Caco-2 (cell line): ENCODE measurements around the gene LDB1. TPM values are rescaled to one million over a fixed set of nuclear protein-coding genes. Genes with fewer than 3 reads are reported as not detected.
A peak's percentile ranks its signal among the peaks of the same experiment; 100 is the strongest.

Experiments used
- BruUV-seq: library from RNA; stranded (reverse); fragments of 400-500 nt; replicated peaks from 2 replicates; lab custom pipeline; 2021; lab: Mats Ljungman, UMichigan
- CTCF ChIA-PET: fragments of 300-600 bp; sonication (Branson Sonifier 250); formaldehyde crosslinking; loops from one replicate; lab custom pipeline; 2022; ENCODE audit warnings: antibody characterized with exemption; lab: Charles Lee
- POLR2A ChIA-PET: fragments of 300-600 bp; sonication (Branson Sonifier 250); formaldehyde crosslinking; loops from one replicate; lab custom pipeline; 2022; ENCODE audit warnings: antibody characterized with exemption; lab: Charles Lee
- DNase-seq, 2 experiments: peaks; one replicate each; pipeline versions ENCODE4 v3.0.0 to v3.0.0-alpha.2; 2020 to 2022
- H3K27me3 ChIP-seq: replicated peaks from 2 replicates; pipeline ENCODE4 v1.6.0; 2011; ENCODE audit warnings: low read length; ENCODE audit not compliant: control insufficient read depth, insufficient read depth
- H3K36me3 ChIP-seq: 2 replicates; pipeline ENCODE4 v1.5.1; 2011; ENCODE audit warnings: low read length; ENCODE audit not compliant: control insufficient read depth, insufficient read depth
- H3K4me1 ChIP-seq: fragments of 250-450 bp; sonication (Bioruptor Pico); 2 replicates; pipeline ENCODE4 v1.5.1; 2020; ENCODE audit warnings: mild to moderate bottlenecking
- H3K4me3 ChIP-seq: 2 replicates; pipeline ENCODE4 v1.5.1; 2011; ENCODE audit warnings: low read depth, mild to moderate bottlenecking, control low read depth, low read length
- H3K9me3 ChIP-seq: fragments of 250-450 bp; sonication (Bioruptor Pico); 2 replicates; pipeline ENCODE4 v1.5.1; 2020; ENCODE audit warnings: mild to moderate bottlenecking, moderate library complexity
- H3K27ac Mint-ChIP-seq: one replicate; pipeline ENCODE4 v1.8.0; 2022; ENCODE audit warnings: mixed read lengths; ENCODE audit not compliant: unreplicated experiment
- H3K27me3 Mint-ChIP-seq: one replicate; pipeline ENCODE4 v1.8.0; 2022; ENCODE audit warnings: mixed read lengths; ENCODE audit not compliant: insufficient read depth, unreplicated experiment
- H3K36me3 Mint-ChIP-seq: one replicate; pipeline ENCODE4 v1.8.0; 2022; ENCODE audit warnings: mild to moderate bottlenecking, mixed read lengths; ENCODE audit not compliant: insufficient read depth, unreplicated experiment
- H3K4me1 Mint-ChIP-seq: one replicate; pipeline ENCODE4 v1.8.0; 2022; ENCODE audit warnings: low read depth, mixed read lengths; ENCODE audit not compliant: unreplicated experiment
- H3K4me3 Mint-ChIP-seq: one replicate; pipeline ENCODE4 v1.8.0; 2022; ENCODE audit warnings: mild to moderate bottlenecking, moderate library complexity, mixed read lengths; ENCODE audit not compliant: unreplicated experiment
- H3K9me3 Mint-ChIP-seq: one replicate; pipeline ENCODE4 v1.8.0; 2022; ENCODE audit warnings: mixed read lengths; ENCODE audit not compliant: unreplicated experiment
- CTCF ChIP-seq, 2 experiments: fragments of 200-600 bp in 1 of 2; IDR thresholded peaks; 1 replicate in 1 of 2; 2 replicates in 1 of 2; pipeline versions ENCODE4 v1.5.1 to v1.8.0; 2011 to 2022; ENCODE audit warnings: antibody characterized with exemption in 1 of 2, control low read depth in 1 of 2, inconsistent platforms in 1 of 2, low read depth in 1 of 2, low read length in 1 of 2, mild to moderate bottlenecking in 1 of 2, moderate library complexity in 1 of 2; ENCODE audit not compliant: insufficient read depth in 1 of 2, severe bottlenecking in 1 of 2, unreplicated experiment in 1 of 2
- intact Hi-C: fragments of 100-400 bp; cut with micrococcal nuclease; formaldehyde crosslinking; loops from one replicate; pipeline ENCODE4 v1.10.0; 2022; ENCODE audit not compliant: unreplicated experiment
- total RNA-seq: library from RNA; stranded (reverse); gene quantifications from 2 replicates; pipeline ENCODE4 v1.2.3, GENCODE V29; 2022

LDB1 gene
- total RNA-seq, 1 experiment from 2014 or later: 52.3 TPM

- peaks cover 8% of the 10 kb centered on the region for H3K36me3 ChIP-seq
- ChIA-PET POLR2A (no interaction called here), CTCF (no interaction called here)
- no peaks in the 10 kb centered on the region for H3K27me3 Mint-ChIP-seq
- H3K27me3 ChIP-seq: no peaks in the 10 kb centered on the region
- H3K27ac Mint-ChIP-seq: no peak overlapping the region
- DNase-seq: peak in 1 of 2 experiments; percentile 48
- H3K4me3 Mint-ChIP-seq: no peak overlapping the region
- TF ChIP-seq CTCF (IDR thresholded peaks at IDR 0.05; ENCODE audit: insufficient read depth in 1 of 2, low read depth in 1 of 2, low read length in 1 of 2, severe bottlenecking in 1 of 2, unreplicated experiment in 1 of 2): no peak
- H3K9me3 ChIP-seq: no peaks in the 10 kb centered on the region
- intact Hi-C loops: no loop called here
- H3K4me1 Mint-ChIP-seq: peaks cover 14% of the 10 kb centered on the region
- no peaks in the 10 kb centered on the region for H3K9me3 Mint-ChIP-seq
- no peaks in the 10 kb centered on the region for H3K4me1 ChIP-seq
- BruUV-seq: no TSS peak
- no peak overlapping the region for H3K4me3 ChIP-seq
- H3K36me3 Mint-ChIP-seq: peaks cover 100% of the 10 kb centered on the region
These were observed 37.1 kb upstream of the LDB1 start for GRCh38 chr10:102157224-102157623.

- no peak overlapping the region for H3K4me3 ChIP-seq
- H3K4me1 Mint-ChIP-seq: peaks cover 22% of the 10 kb centered on the region
- ChIA-PET CTCF (no interaction called here), POLR2A (interaction anchor here (0.6 to 0.7 kb wide), 2 partner anchors 15 to 16 kb away, joined by 4 to 8 read pairs; no protein-coding TSS in a partner anchor)
- no peaks in the 10 kb centered on the region for H3K9me3 ChIP-seq
- H3K36me3 Mint-ChIP-seq: peaks cover 97% of the 10 kb centered on the region
- no peaks in the 10 kb centered on the region for H3K27me3 ChIP-seq
- H3K4me3 Mint-ChIP-seq: peak overlapping the region; percentile 22
- intact Hi-C loops: loop anchor here (5.0 kb wide), 1 partner anchor 93 kb away; the partner anchor contains the start of gene GBF1
- no peaks in the 10 kb centered on the region for H3K9me3 Mint-ChIP-seq
- no peak for DNase-seq
- peaks cover 20% of the 10 kb centered on the region for H3K4me1 ChIP-seq
- H3K27ac Mint-ChIP-seq: peak overlapping the region; percentile 35
- H3K27me3 Mint-ChIP-seq: no peaks in the 10 kb centered on the region
- no peak for TF ChIP-seq CTCF (IDR thresholded peaks at IDR 0.05; ENCODE audit: insufficient read depth in 1 of 2, low read depth in 1 of 2, low read length in 1 of 2, severe bottlenecking in 1 of 2, unreplicated experiment in 1 of 2)
- H3K36me3 ChIP-seq: 0 out of 2 replicates have a peak, but pooled peaks cover 3% of the 10 kb centered on the region
- no TSS peak for BruUV-seq
These were observed 34.4 kb upstream of the LDB1 start for GRCh38 chr10:102154466-102155116.

GRCh38 chr10:102153093-102153620, 33.0 kb upstream of the LDB1 start:
- no TSS peak for BruUV-seq
- Mint-ChIP-seq H3K4me1 (peaks cover 27% of the 10 kb centered on the region), H3K4me3 (peak overlapping the region; percentile 91), H3K9me3 (no peaks in the 10 kb centered on the region), H3K27me3 (no peaks in the 10 kb centered on the region), H3K36me3 (peaks cover 97% of the 10 kb centered on the region), H3K27ac (peak overlapping the region; percentile 99)
- peaks cover 23% of the 10 kb centered on the region for H3K4me1 ChIP-seq
- ChIA-PET CTCF (no interaction called here), POLR2A (interaction anchor here (1.6 kb wide), 1 partner anchor 92 kb away, joined by 5 read pairs; the partner anchor contains the start of gene GBF1)
- H3K27me3 ChIP-seq: no peaks in the 10 kb centered on the region
- H3K4me3 ChIP-seq: peak overlapping the region; percentile 87
- TF ChIP-seq CTCF (IDR thresholded peaks at IDR 0.05; ENCODE audit: insufficient read depth in 1 of 2, low read depth in 1 of 2, low read length in 1 of 2, severe bottlenecking in 1 of 2, unreplicated experiment in 1 of 2): no peak
- no peak for DNase-seq
- H3K9me3 ChIP-seq: no peaks in the 10 kb centered on the region
- intact Hi-C loops: loop anchor here (5.0 kb wide), 1 partner anchor 94 kb away; the partner anchor contains the start of gene GBF1
- peaks cover 7% of the 10 kb centered on the region for H3K36me3 ChIP-seq
